ENCODE measurements around the gene RREB1.

- no peak for TF ChIP-seq CTCF (IDR thresholded peaks at IDR 0.05)
- TF ChIP-seq POLR2AphosphoS5 (IDR thresholded peaks at IDR 0.05; ENCODE audit: low read depth, low read length) = no peak
- no peak for TF ChIP-seq REST (IDR thresholded peaks at IDR 0.05; ENCODE audit: insufficient read depth in 1 of 2, low read depth in 2 of 2, low read length in 1 of 2)
Measured at GRCh38 chr6:7298113-7298512, 190.4 kb downstream of the RREB1 start.
